Mammary epithelial cell (primary cell): ENCODE data around the gene CAP2.

Experiments used
- CTCF ChIP-seq, 2 donors: IDR thresholded peaks in 1 of 2; conservative IDR thresholded peaks in 1 of 2; 2 replicates each; pipeline ENCODE4 v1.5.1; 2011 to 2012; ENCODE audit warnings: inconsistent platforms in 2 of 2, low read length in 2 of 2, mild to moderate bottlenecking in 2 of 2, control low read depth in 1 of 2, low read depth in 1 of 2; ENCODE audit not compliant: insufficient read depth in 1 of 2; ENCODE audit errors: extremely low read depth in 1 of 2
- EZH2 ChIP-seq: IDR thresholded peaks from 2 replicates; pipeline ENCODE4 v1.6.1; 2012; ENCODE audit warnings: low read length, inconsistent platforms, borderline replicate concordance

GRCh38 chr6:17353440-17354175, 39.8 kb upstream of the CAP2 start:
- TF ChIP-seq CTCF (conservative IDR thresholded peaks at IDR 0.05 in 1 of 2, IDR thresholded peaks at IDR 0.05 in 1 of 2; ENCODE audit: extremely low read depth in 1 of 2, insufficient read depth in 1 of 2, low read depth in 1 of 2, low read length in 2 of 2) (no peak), EZH2 (no peak)
